A549 (cell line): ENCODE results near the gene PDIA6. TPM values are rescaled to one million over a fixed set of nuclear protein-coding genes. Genes with fewer than 3 reads are reported as not detected.

Experiments used
- ATAC-seq, 2 experiments: fragments of 200-7000 bp in 1 of 2; fragments of >200 bp in 1 of 2; cut with Nextera tagmentation in 1 of 2; cut with Tn5 transposase in 1 of 2; 3 replicates each; pipeline versions ENCODE4 v1.8.0 to v1.9.1; 2018 to 2020; ENCODE audit warnings: mild to moderate bottlenecking in 1 of 2, moderate library complexity in 1 of 2
- CTCF ChIA-PET: fragments of 300-600 bp; sonication (Branson Sonifier 250); formaldehyde crosslinking; extraction: SDS; loops from one replicate; lab custom pipeline; 2021; ENCODE audit warnings: antibody characterized with exemption, inconsistent platforms; lab: Yijun Ruan, JAX
- POLR2A ChIA-PET: fragments of 350-600 bp; formaldehyde crosslinking; extraction: SDS; loops from one replicate; lab custom pipeline; 2021; ENCODE audit warnings: antibody characterized with exemption, inconsistent platforms; lab: Yijun Ruan, JAX
- DNase-seq, 2 experiments: peaks; one replicate each; pipeline versions ENCODE4 v3.0.0 to v3.0.0-alpha.2; 2011 to 2016; ENCODE audit warnings: low read depth in 1 of 2, low spot score in 1 of 2
- FAIRE-seq: peaks from 2 replicates; lab custom pipeline; 2011; peaks lifted over from hg19 to GRCh38; lab: Jason Lieb, UNC
- H3K27ac ChIP-seq, 2 experiments: fragments of >200 bp; sonication (Bioruptor Twin); formaldehyde crosslinking; 3 replicates each; pipeline ENCODE4 v1.5.1; 2016 to 2017
- H3K4me1 ChIP-seq: fragments of >200 bp; sonication (Bioruptor Twin); formaldehyde crosslinking; 3 replicates; pipeline ENCODE4 v1.6.1; 2016
- H3K4me2 ChIP-seq: fragments of >200 bp; sonication (Bioruptor Twin); formaldehyde crosslinking; 3 replicates; pipeline ENCODE4 v1.6.1; 2016
- H3K4me3 ChIP-seq: fragments of >200 bp; sonication (Bioruptor Twin); formaldehyde crosslinking; 3 replicates; pipeline ENCODE4 v1.5.1; 2016
- H3K9me3 ChIP-seq: fragments of >200 bp; sonication (Bioruptor Twin); formaldehyde crosslinking; 3 replicates; pipeline ENCODE4 v1.6.1; 2016
- ATOH8 ChIP-seq: fragments of 250-450 bp; sonication (Bioruptor Pico); IDR thresholded peaks from 2 replicates; pipeline ENCODE4 v1.5.0; 2020; ENCODE audit warnings: low read depth, mild to moderate bottlenecking, moderate library complexity
- BCL3 ChIP-seq: fragments of >200 bp; sonication (Bioruptor Twin); formaldehyde crosslinking; IDR thresholded peaks from 3 replicates; pipeline ENCODE4 v1.6.1; 2016
- BHLHE40 ChIP-seq: IDR thresholded peaks from 2 replicates; pipeline ENCODE4 v1.6.1; 2012; ENCODE audit warnings: low read depth, low read length, inconsistent platforms
- CBX8 ChIP-seq: fragments of 200-600 bp; sonication (generic); IDR thresholded peaks from 2 replicates; pipeline ENCODE4 v1.6.1; 2016
- CEBPB ChIP-seq, 2 experiments: fragments of >200 bp in 1 of 2; sonication (Bioruptor Twin) in 1 of 2; formaldehyde crosslinking in 1 of 2; IDR thresholded peaks; 2 replicates each; pipeline ENCODE4 v1.6.1; 2012 to 2016
- E2F6 ChIP-seq: IDR thresholded peaks from 2 replicates; pipeline ENCODE4 v1.6.1; 2012; ENCODE audit warnings: low read depth, borderline replicate concordance
- EHF ChIP-seq: fragments of 250-450 bp; sonication (Bioruptor Pico); IDR thresholded peaks from 2 replicates; pipeline ENCODE4 v1.5.0; 2020; ENCODE audit warnings: mild to moderate bottlenecking
- ESRRA ChIP-seq: fragments of 150-350 bp; IDR thresholded peaks from 2 replicates; pipeline ENCODE4 v1.6.1; 2014; ENCODE audit warnings: mild to moderate bottlenecking, low read length, borderline replicate concordance
- FOSB ChIP-seq: fragments of 250-450 bp; sonication (Bioruptor Pico); IDR thresholded peaks from 2 replicates; pipeline ENCODE4 v1.5.0; 2020; ENCODE audit warnings: mild to moderate bottlenecking, moderate library complexity
- FOSL2 ChIP-seq, 2 experiments: fragments of 450-650 bp in 1 of 2; fragments of >200 bp in 1 of 2; sonication (Bioruptor Twin) in 1 of 2; formaldehyde crosslinking; IDR thresholded peaks; 2 replicates each; pipeline versions ENCODE4 v1.5.0 to v1.6.1; 2016 to 2020; ENCODE audit warnings: mild to moderate bottlenecking in 1 of 2, moderate library complexity in 1 of 2
- FOXS1 ChIP-seq: fragments of 250-450 bp; sonication (Bioruptor Pico); IDR thresholded peaks from 2 replicates; pipeline ENCODE4 v1.5.0; 2020; ENCODE audit warnings: mild to moderate bottlenecking, moderate library complexity
- HDAC2 ChIP-seq: fragments of 200-600 bp; sonication (generic); IDR thresholded peaks from 2 replicates; pipeline ENCODE4 v1.6.1; 2016
- HEYL ChIP-seq: fragments of 250-450 bp; sonication (Bioruptor Pico); IDR thresholded peaks from 2 replicates; pipeline ENCODE4 v1.8.0; 2021; ENCODE audit warnings: mild to moderate bottlenecking, moderate library complexity
- HMGXB4 ChIP-seq: fragments of 250-450 bp; sonication (Bioruptor Pico); IDR thresholded peaks from 2 replicates; pipeline ENCODE4 v1.5.0; 2021; ENCODE audit warnings: mild to moderate bottlenecking, moderate library complexity, borderline replicate concordance
- HOXB13 ChIP-seq: fragments of 250-450 bp; sonication (Bioruptor Pico); IDR thresholded peaks from 2 replicates; pipeline ENCODE4 v1.5.0; 2020; ENCODE audit warnings: low read depth, mild to moderate bottlenecking, moderate library complexity
- JUNB ChIP-seq: fragments of >200 bp; sonication (Bioruptor Twin); formaldehyde crosslinking; IDR thresholded peaks from 2 replicates; pipeline ENCODE4 v1.6.1; 2016
- KDM5A ChIP-seq: fragments of 200-600 bp; sonication (generic); IDR thresholded peaks from 2 replicates; pipeline ENCODE4 v1.6.1; 2016; ENCODE audit warnings: antibody characterized with exemption, mild to moderate bottlenecking
- NFE2L2 ChIP-seq: fragments of 150-350 bp; conservative IDR thresholded peaks from 2 replicates; pipeline ENCODE4 v1.6.1; 2014; ENCODE audit warnings: low read length
- PHF8 ChIP-seq: fragments of 200-600 bp; sonication (generic); IDR thresholded peaks from 2 replicates; pipeline ENCODE4 v1.6.1; 2016; ENCODE audit warnings: low read depth, mild to moderate bottlenecking, antibody characterized with exemption, moderate library complexity, borderline replicate concordance
- POLR2A ChIP-seq: IDR thresholded peaks from 2 replicates; pipeline ENCODE4 v1.6.1; 2012; ENCODE audit warnings: mild to moderate bottlenecking, low read length
- RAD21 ChIP-seq, 2 experiments: fragments of >200 bp in 1 of 2; sonication (Bioruptor Twin) in 1 of 2; formaldehyde crosslinking in 1 of 2; IDR thresholded peaks in 1 of 2; conservative IDR thresholded peaks in 1 of 2; 2 replicates in 1 of 2; 3 replicates in 1 of 2; pipeline ENCODE4 v1.6.1; 2012 to 2018; ENCODE audit warnings: inconsistent platforms in 1 of 2
- RFX5 ChIP-seq: fragments of 450-650 bp; IDR thresholded peaks from 2 replicates; pipeline ENCODE4 v1.7.1; 2014; ENCODE audit warnings: antibody characterized with exemption, mild to moderate bottlenecking, moderate library complexity
- SREBF2 ChIP-seq: fragments of 450-650 bp; IDR thresholded peaks from 2 replicates; pipeline ENCODE4 v1.6.1; 2014; ENCODE audit warnings: mild to moderate bottlenecking, moderate library complexity
- TFCP2L1 ChIP-seq: fragments of 250-450 bp; sonication (Bioruptor Pico); IDR thresholded peaks from 2 replicates; pipeline ENCODE4 v1.5.0; 2021; ENCODE audit warnings: mild to moderate bottlenecking
- TP53 ChIP-seq: fragments of 250-450 bp; sonication (Bioruptor Pico); IDR thresholded peaks from 2 replicates; pipeline ENCODE4 v1.5.0; 2021; ENCODE audit warnings: mild to moderate bottlenecking, moderate library complexity
- USF2 ChIP-seq: fragments of 450-650 bp; IDR thresholded peaks from 2 replicates; pipeline ENCODE4 v1.6.1; 2014; ENCODE audit warnings: antibody characterized with exemption
- ZFP36 ChIP-seq: fragments of 450-650 bp; IDR thresholded peaks from 2 replicates; pipeline ENCODE4 v1.6.1; 2014; ENCODE audit warnings: borderline replicate concordance; ENCODE audit not compliant: partially characterized antibody
- ZNF302 ChIP-seq: fragments of 250-450 bp; sonication (Bioruptor Pico); IDR thresholded peaks from 2 replicates; pipeline ENCODE4 v1.9.0; 2021; ENCODE audit warnings: inconsistent platforms, mild to moderate bottlenecking, moderate library complexity
- ZSCAN20 ChIP-seq: fragments of 250-450 bp; sonication (Bioruptor Pico); IDR thresholded peaks from 2 replicates; pipeline ENCODE4 v1.8.0; 2022; ENCODE audit warnings: mild to moderate bottlenecking, moderate library complexity
- WGBS: methylation state at CpG from one replicate; pipeline ENCODE4 v1.1.6; 2017; ENCODE audit errors: missing lambda C conversion rate; 5-methylcytosine and 5-hydroxymethylcytosine counted together
- polyA plus RNA-seq, 4 experiments: library from polyadenylated mRNA; depleted of rRNA in 3 of 4; stranded (reverse); fragments of >200 nt; fragmentation: RNase III in 1 of 4; extraction: RNeasy Plus Mini Kit Qiagen cat#74134 plus additional on column Dnase treatment in 1 of 4; gene quantifications; 2 replicates in 3 of 4; 3 replicates in 1 of 4; pipeline ENCODE4 v1.2.3, GENCODE V29; 2011 to 2017

Gene PDIA6
- polyA plus RNA-seq, 2 of the 4 experiments (the other 2 are of a cell fraction), result 322 to 442 TPM

DNA sequence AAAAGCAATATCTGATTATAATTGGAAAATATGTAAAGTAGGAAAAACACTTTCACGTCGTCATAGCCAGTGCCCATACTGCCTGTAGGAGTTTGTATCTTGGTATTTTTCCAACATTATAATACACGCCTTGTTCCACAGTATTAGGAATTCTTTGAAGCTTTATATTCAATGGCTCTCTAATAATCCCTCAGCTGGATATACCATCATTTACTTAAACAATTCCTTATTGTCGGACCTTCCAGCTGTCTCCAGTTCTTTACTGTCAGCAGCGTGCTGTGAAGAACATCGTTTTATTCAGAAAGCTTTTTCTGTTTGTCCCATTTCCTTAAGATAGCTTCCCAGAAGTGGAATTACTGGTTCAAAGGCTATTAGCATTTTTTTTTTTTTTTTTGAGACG is 59.4 kb downstream of the PDIA6 start:
- DNase-seq (no peak), FAIRE-seq (no peak), ATAC-seq (no peak)
- CTCF ChIA-PET, result interaction anchor here (0.9 to 1.0 kb wide), 2 partner anchors 10 to 45 kb away, joined by 3 to 4 read pairs; no protein-coding TSS in a partner anchor
- WGBS, result 80% methylated on average over 7 of the region's 7 CpGs
- POLR2A ChIA-PET, result no interaction called here
- Histone ChIP-seq H3K4me3 (no peak overlapping the region), H3K4me2 (no peak overlapping the region), H3K4me1 (no peaks in the 10 kb centered on the region), H3K9me3 (no peaks in the 10 kb centered on the region), H3K27ac (no peak overlapping the region)
- TF ChIP-seq BHLHE40 (no peak), E2F6 (no peak), JUNB (no peak), RFX5 (no peak), POLR2A (no peak), HMGXB4 (CRISPR knock-in tag) (no peak), HDAC2 (no peak), ZFP36 (no peak), ATOH8 (CRISPR knock-in tag) (no peak), FOXS1 (CRISPR knock-in tag) (no peak), PHF8 (no peak), ZSCAN20 (CRISPR knock-in tag) (no peak), CBX8 (no peak), TP53 (CRISPR knock-in tag) (no peak), ZNF302 (CRISPR knock-in tag) (no peak)

DNA sequence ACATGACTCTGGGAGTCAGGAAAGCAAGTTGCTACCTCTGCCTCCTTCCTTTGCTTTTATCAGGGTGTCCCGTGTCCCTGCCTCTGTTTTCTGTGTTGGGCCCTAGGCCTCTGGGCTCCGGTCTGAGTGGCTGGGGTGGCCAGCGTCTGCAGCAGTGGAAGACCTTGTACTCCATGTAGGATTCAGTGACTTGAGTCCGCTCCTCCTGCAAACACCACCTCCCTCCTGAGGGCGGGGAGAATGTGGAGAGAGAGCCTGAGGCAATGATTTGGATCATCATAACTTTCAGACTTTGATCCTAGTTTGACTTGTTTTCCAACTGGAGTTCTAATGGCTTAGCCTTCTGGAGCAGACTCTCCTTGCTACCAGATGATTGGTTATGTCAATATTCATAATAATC is 60.3 kb downstream of the PDIA6 start:
- no peak for TF ChIP-seq E2F6
- no peak for TF ChIP-seq HEYL (CRISPR knock-in tag)
- TF ChIP-seq FOSB (CRISPR knock-in tag), result no peak
- TF ChIP-seq KDM5A, result no peak
- no peak for TF ChIP-seq RFX5
- no peak for TF ChIP-seq TFCP2L1 (CRISPR knock-in tag)
- TF ChIP-seq RAD21 (conservative IDR thresholded peaks at IDR 0.05 in 1 of 2, IDR thresholded peaks at IDR 0.05 in 1 of 2), result no peak
- no peak for TF ChIP-seq SREBF2
- no peak for TF ChIP-seq ESRRA
- no peak for DNase-seq
- Histone ChIP-seq H3K9me3 (no peaks in the 10 kb centered on the region), H3K4me3 (no peak overlapping the region), H3K4me2 (no peak overlapping the region), H3K27ac (no peak overlapping the region), H3K4me1 (no peaks in the 10 kb centered on the region)
- CTCF ChIA-PET, result no interaction called here
- peak in 1 of 2 experiments; percentile 46; a peak in 2 of 6 replicates for ATAC-seq
- POLR2A ChIA-PET, result no interaction called here
- WGBS, result 75% methylated on average over 5 of the region's 5 CpGs
- no peak for FAIRE-seq

GRCh38 chr2:10750610-10751009 is 62.0 kb downstream of the PDIA6 start:
- ATAC-seq (peak in 1 of 2 experiments; percentile 20; a peak in 2 of 6 replicates), DNase-seq (no peak), FAIRE-seq (no peak)
- H3K4me3 ChIP-seq, result no peak overlapping the region
- no peak overlapping the region for H3K4me2 ChIP-seq
- ChIA-PET POLR2A (no interaction called here), CTCF (interaction anchor here (1.8 kb wide), 1 partner anchor 24 kb away, joined by 5 read pairs; no protein-coding TSS in a partner anchor)
- no peak overlapping the region for H3K27ac ChIP-seq
- WGBS, result 67% methylated on average over 6 of the region's 6 CpGs
- H3K9me3 ChIP-seq, result no peaks in the 10 kb centered on the region
- H3K4me1 ChIP-seq, result no peaks in the 10 kb centered on the region
- TF ChIP-seq FOSB (CRISPR knock-in tag) (no peak), HOXB13 (CRISPR knock-in tag) (no peak), FOSL2 (IDR thresholded peaks at IDR 0.05) (no peak), FOSL2 (CRISPR knock-in tag; IDR thresholded peaks at IDR 0.05) (no peak), ZNF302 (CRISPR knock-in tag) (no peak), NFE2L2 (no peak), EHF (CRISPR knock-in tag) (no peak), BHLHE40 (no peak), CEBPB (IDR thresholded peaks at IDR 0.05) (no peak), BCL3 (no peak), USF2 (no peak)
